ENCODE data around the gene EVI2B.

- TF ChIP-seq POLR2A (IDR thresholded peaks at IDR 0.05; ENCODE audit: low read depth, low read length), result no peak
- TF ChIP-seq PAX5 (IDR thresholded peaks at IDR 0.05; ENCODE audit: insufficient read depth, low read length, severe bottlenecking), result no peak
These were observed 7.6 kb upstream of the EVI2B start, which contains the start of gene EVI2A for GRCh38 chr17:31321481-31321880.

Measured in GM12891 (cell line).